ENCODE measurements around the gene CLASP2.

The CLASP2 gene

GRCh38 chr3:33652736-33653135, 65.3 kb downstream of the CLASP2 start:
- no peak for TF ChIP-seq CREB1 (IDR thresholded peaks at IDR 0.05; ENCODE audit: low read depth)
- TF ChIP-seq USF1 (IDR thresholded peaks at IDR 0.05): no peak
- TF ChIP-seq RAD21 (IDR thresholded peaks at IDR 0.05; ENCODE audit: low read depth): no peak
- no peak for TF ChIP-seq TEAD4 (IDR thresholded peaks at IDR 0.05)
- TF ChIP-seq ZBTB7A (IDR thresholded peaks at IDR 0.05; ENCODE audit: low read depth): no peak
- no peak for TF ChIP-seq REST (IDR thresholded peaks at IDR 0.05; ENCODE audit: low read depth)
- TF ChIP-seq YY1 (IDR thresholded peaks at IDR 0.05; ENCODE audit: low read depth): no peak
- no peak for TF ChIP-seq MAX (IDR thresholded peaks at IDR 0.05)
- TF ChIP-seq TAF1 (IDR thresholded peaks at IDR 0.05; ENCODE audit: low read depth): no peak

- TF ChIP-seq REST (IDR thresholded peaks at IDR 0.05; ENCODE audit: low read depth): no peak
- no peak for TF ChIP-seq TEAD4 (IDR thresholded peaks at IDR 0.05)
These were observed 67.6 kb downstream of the CLASP2 start for GRCh38 chr3:33650495-33650894.

GRCh38 chr3:33648793-33649192, 69.3 kb downstream of the CLASP2 start:
- no peak for TF ChIP-seq REST (IDR thresholded peaks at IDR 0.05; ENCODE audit: low read depth)
- TF ChIP-seq RAD21 (IDR thresholded peaks at IDR 0.05; ENCODE audit: low read depth): no peak
- no peak for TF ChIP-seq MAX (IDR thresholded peaks at IDR 0.05)
- no peak for TF ChIP-seq TAF1 (IDR thresholded peaks at IDR 0.05; ENCODE audit: low read depth)
- TF ChIP-seq EP300 (IDR thresholded peaks at IDR 0.05; ENCODE audit: borderline replicate concordance): no peak
- no peak for TF ChIP-seq FOXM1 (IDR thresholded peaks at IDR 0.05; ENCODE audit: borderline replicate concordance, low read depth)
- no peak for TF ChIP-seq YY1 (IDR thresholded peaks at IDR 0.05; ENCODE audit: low read depth)
- TF ChIP-seq EGR1 (IDR thresholded peaks at IDR 0.05): no peak
- no peak for TF ChIP-seq TCF12 (IDR thresholded peaks at IDR 0.05; ENCODE audit: low read depth)
- no peak for TF ChIP-seq CEBPB (IDR thresholded peaks at IDR 0.05)
- TF ChIP-seq TEAD4 (IDR thresholded peaks at IDR 0.05): no peak
- no peak for TF ChIP-seq NFIC (IDR thresholded peaks at IDR 0.05)
- TF ChIP-seq ZBTB7A (IDR thresholded peaks at IDR 0.05; ENCODE audit: low read depth): no peak
- no peak for TF ChIP-seq USF1 (IDR thresholded peaks at IDR 0.05)

GRCh38 chr3:33646406-33646805, 71.6 kb downstream of the CLASP2 start:
- TF ChIP-seq TCF12 (IDR thresholded peaks at IDR 0.05; ENCODE audit: low read depth): no peak
- TF ChIP-seq REST (IDR thresholded peaks at IDR 0.05; ENCODE audit: low read depth): no peak
- TF ChIP-seq YY1 (IDR thresholded peaks at IDR 0.05; ENCODE audit: low read depth): no peak
- TF ChIP-seq CREB1 (IDR thresholded peaks at IDR 0.05; ENCODE audit: low read depth): no peak
- TF ChIP-seq EP300 (IDR thresholded peaks at IDR 0.05; ENCODE audit: borderline replicate concordance): no peak
- no peak for TF ChIP-seq USF1 (IDR thresholded peaks at IDR 0.05)
- no peak for TF ChIP-seq ZBTB7A (IDR thresholded peaks at IDR 0.05; ENCODE audit: low read depth)
- no peak for TF ChIP-seq FOXM1 (IDR thresholded peaks at IDR 0.05; ENCODE audit: borderline replicate concordance, low read depth)
- no peak for TF ChIP-seq CEBPB (IDR thresholded peaks at IDR 0.05)
- no peak for TF ChIP-seq RAD21 (IDR thresholded peaks at IDR 0.05; ENCODE audit: low read depth)
- no peak for TF ChIP-seq EGR1 (IDR thresholded peaks at IDR 0.05)
- TF ChIP-seq MAX (IDR thresholded peaks at IDR 0.05): no peak
- no peak for TF ChIP-seq TEAD4 (IDR thresholded peaks at IDR 0.05)
- TF ChIP-seq TAF1 (IDR thresholded peaks at IDR 0.05; ENCODE audit: low read depth): no peak
- no peak for TF ChIP-seq NFIC (IDR thresholded peaks at IDR 0.05)

Measured in Ishikawa (cell line).